LHCN-M2 (cell line): ENCODE results near the gene NEUROG2. TPM values are rescaled to one million over a fixed set of nuclear protein-coding genes. Genes with fewer than 3 reads are reported as not detected.
"Not testable (repeated sequence)": the region's sequence is repeated elsewhere in the genome, so short reads cannot be mapped to it uniquely, and the experiment has no call there.

ENCODE experiments used
- DNase-seq: peaks from one replicate; pipeline ENCODE4 v3.0.0-alpha.2; 2012; ENCODE audit warnings: low read depth
- total RNA-seq: library from RNA; depleted of rRNA; stranded (reverse); fragments of >200 nt; gene quantifications from 2 replicates; pipeline ENCODE4 v1.2.3, GENCODE V29; 2014; rRNA removed

Gene NEUROG2
- total RNA-seq, 1 experiment from 2014 or later: not detected

DNA sequence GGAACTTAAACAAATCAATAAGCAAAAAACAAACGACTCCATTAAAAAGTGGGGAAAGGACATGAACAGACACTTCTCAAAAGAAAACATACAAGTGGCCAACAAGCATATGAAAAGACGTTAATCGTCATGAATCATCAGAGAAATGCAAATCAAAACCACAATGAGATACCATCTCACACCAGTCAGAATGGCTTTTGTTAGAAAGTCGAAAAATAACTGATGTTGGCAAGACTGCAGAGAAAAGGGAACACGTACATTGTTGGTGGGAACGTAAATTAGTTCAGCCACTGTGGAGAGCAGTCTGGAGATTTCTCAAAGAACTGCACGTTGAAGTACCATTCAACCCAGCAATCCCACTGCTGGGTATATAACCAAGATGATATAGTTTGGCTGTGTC is 23.7 kb downstream of the NEUROG2 start:
- peak; percentile 32 for DNase-seq

DNA sequence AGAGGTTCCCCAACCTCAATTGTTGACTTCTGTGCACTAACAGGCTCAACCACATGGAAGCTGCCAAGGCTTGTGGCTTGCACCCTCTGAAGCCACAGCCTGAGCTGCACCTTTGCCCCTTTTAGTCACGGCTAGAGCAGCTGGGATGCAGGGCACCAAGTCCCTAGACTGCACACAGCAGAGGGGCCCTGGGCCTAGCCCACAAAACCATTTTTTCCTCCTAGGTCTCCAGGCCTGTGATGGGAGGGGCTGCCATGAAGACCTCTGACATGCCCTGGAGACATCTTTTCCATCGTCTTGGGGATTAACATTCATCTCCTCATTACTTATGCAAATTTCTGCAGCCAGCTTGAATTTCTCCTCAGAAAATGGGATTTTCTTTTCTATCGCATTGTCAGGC is 25.2 kb downstream of the NEUROG2 start:
- DNase-seq: not testable (repeated sequence)

DNA sequence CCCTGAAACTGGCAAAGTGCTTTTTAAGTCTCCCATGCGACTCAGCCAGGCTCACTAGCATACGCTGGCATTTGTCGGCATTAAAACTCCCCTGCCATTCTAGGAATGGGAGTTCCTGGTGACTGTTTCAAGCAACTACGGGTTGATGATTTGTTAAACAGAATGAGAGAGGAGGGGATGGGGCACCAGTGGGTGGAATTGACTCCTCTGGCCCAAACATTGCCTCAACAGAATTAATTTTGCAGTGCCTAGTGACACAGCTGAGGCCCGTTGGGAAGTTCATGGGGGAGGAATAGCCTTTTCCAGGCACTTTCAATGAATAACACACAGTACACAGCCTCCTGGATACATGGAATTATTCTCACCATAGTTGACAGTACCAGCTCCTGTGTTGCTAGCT is 30.1 kb downstream of the NEUROG2 start:
- no peak for DNase-seq

DNA sequence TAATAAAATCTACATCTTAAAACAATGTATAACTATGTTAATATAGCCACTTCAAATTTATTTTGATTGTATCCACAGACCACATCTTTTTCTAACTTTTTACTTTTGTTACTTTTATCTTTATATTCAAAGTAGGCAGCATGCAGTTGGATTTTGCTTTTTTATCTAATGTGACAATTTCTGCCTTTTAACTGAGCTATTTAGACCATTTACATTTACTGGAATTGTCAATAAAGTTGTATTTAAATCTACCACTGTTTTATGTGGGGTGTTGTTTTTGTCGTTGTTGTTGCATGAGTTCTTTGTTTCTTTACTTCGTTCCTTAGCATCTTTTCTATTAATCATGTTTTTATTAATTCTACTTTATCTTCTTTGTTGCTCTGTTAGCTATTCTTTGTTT is 42.0 kb downstream of the NEUROG2 start:
- DNase-seq: no peak

DNA sequence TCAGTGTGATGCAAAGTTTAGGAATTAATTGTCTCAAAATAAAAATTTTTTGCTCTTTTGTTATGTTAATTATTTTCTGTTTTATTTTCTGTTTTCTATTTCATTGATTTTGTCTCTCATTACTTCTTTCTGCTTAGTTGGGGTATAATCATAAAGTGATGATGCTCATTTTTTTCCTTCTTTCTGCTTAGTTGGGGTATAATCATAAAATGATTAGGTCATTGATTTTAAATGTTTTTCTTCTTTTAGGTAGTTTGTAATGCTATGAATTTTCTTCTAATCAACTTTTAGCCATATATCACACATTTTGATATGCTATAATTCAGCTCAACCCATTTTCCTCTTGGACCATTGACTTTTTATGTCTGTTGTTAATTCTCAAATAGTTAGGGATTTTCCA is 43.7 kb downstream of the NEUROG2 start:
- no peak for DNase-seq

Other genes starting within 250 kb of the NEUROG2 start
- gene TIFA, start 230.3 kb downstream of the NEUROG2 start, total RNA-seq: 7.8 and 9.9 TPM in 2 replicates
- gene ALPK1, start 218.8 kb downstream of the NEUROG2 start, total RNA-seq: 13.5 and 14.4 TPM in 2 replicates
- gene ZGRF1, start 120.7 kb upstream of the NEUROG2 start, total RNA-seq: 14.9 and 17.4 TPM in 2 replicates
- 37.4 and 47.8 TPM in 2 replicates for gene LARP7, start 121.0 kb upstream of the NEUROG2 start, total RNA-seq